ENCODE measurements around the gene SPEN.

Gene SPEN

GRCh38 chr1:15948595-15949452, 101.3 kb downstream of the SPEN start:
- Histone ChIP-seq H3K4me3 (ENCODE audit: low read length) (no peak overlapping the region), H3K27me3 (ENCODE audit: insufficient read depth, low read length) (no peaks in the 10 kb centered on the region), H3K4me1 (ENCODE audit: insufficient read depth, low read length) (peaks cover 13% of the 10 kb centered on the region), H3K9me3 (ENCODE audit: low read length) (no peaks in the 10 kb centered on the region), H3K36me3 (ENCODE audit: insufficient read depth, low read length) (peaks cover 63% of the 10 kb centered on the region), H2AFZ (ENCODE audit: low read depth, low read length) (no peak overlapping the region)

GRCh38 chr1:15949453-15950245, 102.1 kb downstream of the SPEN start:
- peaks cover 20% of the 10 kb centered on the region for H3K4me1 ChIP-seq (ENCODE audit: insufficient read depth, low read length)
- H3K27me3 ChIP-seq (ENCODE audit: insufficient read depth, low read length): no peaks in the 10 kb centered on the region
- H3K4me3 ChIP-seq (ENCODE audit: low read length): no peak overlapping the region
- H3K9me3 ChIP-seq (ENCODE audit: low read length): no peaks in the 10 kb centered on the region
- peaks cover 55% of the 10 kb centered on the region for H3K36me3 ChIP-seq (ENCODE audit: insufficient read depth, low read length)
- H2AFZ ChIP-seq (ENCODE audit: low read depth, low read length): no peak overlapping the region

DNA sequence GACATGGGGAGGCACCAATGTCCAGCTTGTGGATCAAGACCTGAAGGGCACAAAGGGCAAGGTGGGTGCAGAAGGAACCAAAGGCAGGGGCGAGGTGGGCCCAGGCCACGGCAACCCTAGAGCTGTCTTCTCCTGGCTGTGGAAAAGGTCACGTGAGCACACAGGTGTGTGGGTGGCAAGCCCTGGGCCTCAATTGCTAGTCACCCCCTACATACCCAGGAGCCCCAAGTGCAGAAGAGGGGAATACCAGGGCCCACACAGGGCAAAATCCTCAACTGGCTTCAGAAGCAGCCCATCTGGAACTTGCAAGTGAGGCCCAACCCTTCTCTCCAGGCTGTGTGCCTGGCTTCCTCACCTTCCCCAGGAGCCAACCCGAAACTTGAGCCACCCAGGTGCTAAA, 102.8 kb downstream of the SPEN start:
- H3K4me1 ChIP-seq (ENCODE audit: insufficient read depth, low read length): peaks cover 20% of the 10 kb centered on the region
- no peaks in the 10 kb centered on the region for H3K27me3 ChIP-seq (ENCODE audit: insufficient read depth, low read length)
- no peak overlapping the region for H2AFZ ChIP-seq (ENCODE audit: low read depth, low read length)
- H3K36me3 ChIP-seq (ENCODE audit: insufficient read depth, low read length): peaks cover 49% of the 10 kb centered on the region
- H3K9me3 ChIP-seq (ENCODE audit: low read length): no peaks in the 10 kb centered on the region
- H3K4me3 ChIP-seq (ENCODE audit: low read length): no peak overlapping the region

- H3K4me1 ChIP-seq (ENCODE audit: insufficient read depth, low read length): peaks cover 20% of the 10 kb centered on the region
- H3K9me3 ChIP-seq (ENCODE audit: low read length): no peaks in the 10 kb centered on the region
- H3K27me3 ChIP-seq (ENCODE audit: insufficient read depth, low read length): no peaks in the 10 kb centered on the region
- H3K4me3 ChIP-seq (ENCODE audit: low read length): no peak overlapping the region
- peaks cover 43% of the 10 kb centered on the region for H3K36me3 ChIP-seq (ENCODE audit: insufficient read depth, low read length)
- H2AFZ ChIP-seq (ENCODE audit: low read depth, low read length): no peak overlapping the region
Measured at GRCh38 chr1:15950763-15951295, 103.3 kb downstream of the SPEN start.

GRCh38 chr1:15951341-15952153, 104.0 kb downstream of the SPEN start:
- no peak overlapping the region for H3K4me3 ChIP-seq (ENCODE audit: low read length)
- H3K9me3 ChIP-seq (ENCODE audit: low read length): no peaks in the 10 kb centered on the region
- no peaks in the 10 kb centered on the region for H3K27me3 ChIP-seq (ENCODE audit: insufficient read depth, low read length)
- peaks cover 37% of the 10 kb centered on the region for H3K36me3 ChIP-seq (ENCODE audit: insufficient read depth, low read length)
- no peak overlapping the region for H2AFZ ChIP-seq (ENCODE audit: low read depth, low read length)
- peaks cover 20% of the 10 kb centered on the region for H3K4me1 ChIP-seq (ENCODE audit: insufficient read depth, low read length)

GRCh38 chr1:15952317-15953258, 105.1 kb downstream of the SPEN start:
- H3K36me3 ChIP-seq (ENCODE audit: insufficient read depth, low read length): peaks cover 27% of the 10 kb centered on the region

GRCh38 chr1:15953294-15953771, 105.8 kb downstream of the SPEN start:
- H3K4me1 ChIP-seq (ENCODE audit: insufficient read depth, low read length): peaks cover 19% of the 10 kb centered on the region

More at GRCh38 chr1:15952317-15953258, 105.1 kb downstream of the SPEN start:
- H3K9me3 ChIP-seq (ENCODE audit: low read length): no peaks in the 10 kb centered on the region
- H3K4me3 ChIP-seq (ENCODE audit: low read length): no peak overlapping the region
- H2AFZ ChIP-seq (ENCODE audit: low read depth, low read length): no peak overlapping the region
- H3K4me1 ChIP-seq (ENCODE audit: insufficient read depth, low read length): peaks cover 20% of the 10 kb centered on the region
- H3K27me3 ChIP-seq (ENCODE audit: insufficient read depth, low read length): no peaks in the 10 kb centered on the region

DNA sequence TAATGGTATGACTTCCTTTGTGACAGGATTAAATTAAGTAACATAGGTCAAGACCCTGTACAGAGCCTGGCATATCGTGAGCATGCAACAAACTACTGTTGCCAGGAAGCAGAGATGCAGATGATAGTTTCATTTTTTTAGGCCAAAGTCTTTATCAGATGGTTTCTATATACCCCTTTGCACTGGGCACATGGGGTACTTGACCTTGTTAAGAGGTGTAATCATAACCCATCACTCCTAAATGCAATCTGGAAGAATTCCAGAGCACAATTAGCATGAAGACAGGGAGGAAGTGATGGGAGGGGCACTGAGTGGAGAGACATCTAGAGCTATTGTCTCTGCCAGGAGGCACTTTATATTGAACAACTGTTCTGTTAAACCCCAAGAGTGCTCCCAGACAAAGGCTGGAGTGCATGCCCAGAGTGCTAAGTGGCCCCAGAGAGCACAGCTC, 106.3 kb downstream of the SPEN start:
- H3K4me1 ChIP-seq (ENCODE audit: insufficient read depth, low read length): peaks cover 14% of the 10 kb centered on the region
- H3K4me3 ChIP-seq (ENCODE audit: low read length): no peak overlapping the region
- no peaks in the 10 kb centered on the region for H3K27me3 ChIP-seq (ENCODE audit: insufficient read depth, low read length)
- H3K9me3 ChIP-seq (ENCODE audit: low read length): no peaks in the 10 kb centered on the region
- H3K36me3 ChIP-seq (ENCODE audit: insufficient read depth, low read length): peaks cover 22% of the 10 kb centered on the region
- H2AFZ ChIP-seq (ENCODE audit: low read depth, low read length): no peak overlapping the region

More at GRCh38 chr1:15953294-15953771, 105.8 kb downstream of the SPEN start:
- no peaks in the 10 kb centered on the region for H3K9me3 ChIP-seq (ENCODE audit: low read length)
- H3K36me3 ChIP-seq (ENCODE audit: insufficient read depth, low read length): peaks cover 22% of the 10 kb centered on the region
- H3K27me3 ChIP-seq (ENCODE audit: insufficient read depth, low read length): no peaks in the 10 kb centered on the region
- H3K4me3 ChIP-seq (ENCODE audit: low read length): no peak overlapping the region
- H2AFZ ChIP-seq (ENCODE audit: low read depth, low read length): no peak overlapping the region

GRCh38 chr1:15954316-15954715, 106.8 kb downstream of the SPEN start:
- Histone ChIP-seq H3K4me3 (ENCODE audit: low read length) (no peak overlapping the region), H3K4me1 (ENCODE audit: insufficient read depth, low read length) (peaks cover 11% of the 10 kb centered on the region)

GRCh38 chr1:15955552-15955951, 108.0 kb downstream of the SPEN start:
- no peaks in the 10 kb centered on the region for H3K27me3 ChIP-seq (ENCODE audit: insufficient read depth, low read length)
- H3K36me3 ChIP-seq (ENCODE audit: insufficient read depth, low read length): peaks cover 13% of the 10 kb centered on the region
- H2AFZ ChIP-seq (ENCODE audit: low read depth, low read length): no peak overlapping the region
- no peak overlapping the region for H3K4me3 ChIP-seq (ENCODE audit: low read length)
- no peaks in the 10 kb centered on the region for H3K9me3 ChIP-seq (ENCODE audit: low read length)
- H3K4me1 ChIP-seq (ENCODE audit: insufficient read depth, low read length): peaks cover 14% of the 10 kb centered on the region

More at GRCh38 chr1:15954316-15954715, 106.8 kb downstream of the SPEN start:
- Histone ChIP-seq H3K36me3 (ENCODE audit: insufficient read depth, low read length) (peaks cover 22% of the 10 kb centered on the region), H3K27me3 (ENCODE audit: insufficient read depth, low read length) (no peaks in the 10 kb centered on the region), H3K9me3 (ENCODE audit: low read length) (no peaks in the 10 kb centered on the region), H2AFZ (ENCODE audit: low read depth, low read length) (no peak overlapping the region)

GRCh38 chr1:15956150-15956549, 108.6 kb downstream of the SPEN start:
- Histone ChIP-seq H2AFZ (ENCODE audit: low read depth, low read length) (no peak overlapping the region), H3K4me3 (ENCODE audit: low read length) (no peak overlapping the region), H3K4me1 (ENCODE audit: insufficient read depth, low read length) (peaks cover 16% of the 10 kb centered on the region), H3K27me3 (ENCODE audit: insufficient read depth, low read length) (no peaks in the 10 kb centered on the region), H3K36me3 (ENCODE audit: insufficient read depth, low read length) (peaks cover 8% of the 10 kb centered on the region), H3K9me3 (ENCODE audit: low read length) (no peaks in the 10 kb centered on the region)
